Esophagus squamous epithelium (tissue), 4 donors: ENCODE data around the gene RREB1.

Experiments
- CTCF ChIP-seq, 6 experiments: fragments of 450-650 bp in 4 of 6; fragments of 200-600 bp in 2 of 6; sonication (generic) in 2 of 6; IDR thresholded peaks; one replicate each; pipeline ENCODE4 v1.5.1; 2016 to 2019; ENCODE audit warnings: antibody characterized with exemption in 6 of 6, mild to moderate bottlenecking in 4 of 6, moderate library complexity in 4 of 6
- POLR2A ChIP-seq, 4 donors: fragments of 450-650 bp; IDR thresholded peaks; one replicate each; pipeline ENCODE4 v1.6.1; 2017; ENCODE audit warnings: antibody characterized with exemption in 4 of 4, mild to moderate bottlenecking in 4 of 4, moderate library complexity in 3 of 4

DNA sequence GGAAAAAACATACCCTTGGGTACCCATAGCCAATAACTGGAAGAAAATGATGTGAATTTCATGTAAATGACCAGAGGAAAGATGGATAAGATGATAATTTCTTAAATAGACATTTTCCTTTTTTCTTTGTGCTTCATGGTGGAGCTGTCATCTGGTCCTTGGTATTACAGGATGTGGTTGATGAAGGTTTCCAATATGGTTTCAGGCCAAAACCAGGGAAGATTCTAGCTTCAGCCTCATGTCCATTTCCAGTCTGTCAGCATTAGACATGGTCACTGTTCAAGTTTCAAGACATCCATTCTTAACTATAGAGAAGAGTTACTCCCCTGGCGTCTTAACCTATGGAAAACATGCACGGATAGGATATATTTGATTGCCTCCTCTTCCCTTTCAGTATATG lies 141.6 kb downstream of the RREB1 start:
- TF ChIP-seq POLR2A (IDR thresholded peaks at IDR 0.05): no peak
- TF ChIP-seq CTCF (IDR thresholded peaks at IDR 0.05): no peak
